NCI-H226 (cell line): ENCODE measurements around the gene GRIP2.

Experiments
- DNase-seq: peaks from one replicate; pipeline ENCODE4 v3.0.0-alpha.2; 2015

GRIP2 gene

GRCh38 chr3:14463330-14464140 lies 76.6 kb downstream of the GRIP2 start:
- no peak for DNase-seq

- DNase-seq: no peak
Observed at GRCh38 chr3:14462738-14463137, 77.4 kb downstream of the GRIP2 start.

- peak; percentile 35 for DNase-seq
Observed at GRCh38 chr3:14461748-14462324, 78.3 kb downstream of the GRIP2 start.

- DNase-seq: no peak
Observed at GRCh38 chr3:14461006-14461747, 79.0 kb downstream of the GRIP2 start.

GRCh38 chr3:14460342-14461005 lies 79.7 kb downstream of the GRIP2 start:
- DNase-seq: peak; percentile 64

- DNase-seq: no peak
Observed at GRCh38 chr3:14459787-14460186, 80.4 kb downstream of the GRIP2 start.

GRCh38 chr3:14459384-14459783 lies 80.8 kb downstream of the GRIP2 start:
- no peak for DNase-seq

GRCh38 chr3:14458434-14459275 lies 81.5 kb downstream of the GRIP2 start:
- no peak for DNase-seq

- DNase-seq: no peak
Observed at GRCh38 chr3:14457999-14458398, 82.1 kb downstream of the GRIP2 start.

GRCh38 chr3:14457481-14457880 lies 82.7 kb downstream of the GRIP2 start:
- DNase-seq: no peak

GRCh38 chr3:14456794-14457193 lies 83.3 kb downstream of the GRIP2 start:
- no peak for DNase-seq

GRCh38 chr3:14455571-14456317 lies 84.4 kb downstream of the GRIP2 start:
- no peak for DNase-seq

GRCh38 chr3:14454639-14455310 lies 85.4 kb downstream of the GRIP2 start:
- no peak for DNase-seq

- DNase-seq: no peak
Observed at GRCh38 chr3:14453876-14454638, 86.1 kb downstream of the GRIP2 start.

- DNase-seq: peak; percentile 40
Observed at GRCh38 chr3:14452740-14453710, 87.1 kb downstream of the GRIP2 start.

- no peak for DNase-seq
Observed at GRCh38 chr3:14451844-14452739, 88.0 kb downstream of the GRIP2 start.

GRCh38 chr3:14450922-14451606 lies 89.1 kb downstream of the GRIP2 start:
- DNase-seq: no peak
